ENCODE measurements around the gene SLC66A2.
"Not testable (repeated sequence)": the region's sequence is repeated elsewhere in the genome, so short reads cannot be mapped to it uniquely, and the experiment has no call there.

The SLC66A2 gene

GRCh38 chr18:79951545-79952455 is at the start of gene SLC66A2:
TSS of gene SLC66A2 (minus strand) at chr18:79951653. CDS start at chr18:79950926, 727 bp downstream.
- peak; percentile 96 for DNase-seq

- DNase-seq = no peak
Observed at GRCh38 chr18:80000877-80001276, 49.4 kb upstream of the SLC66A2 start.

- not testable (repeated sequence) for DNase-seq
Observed at GRCh38 chr18:79999701-80000100, 48.2 kb upstream of the SLC66A2 start.

GRCh38 chr18:79991494-79991893 is 40.0 kb upstream of the SLC66A2 start:
- DNase-seq = no peak

GRCh38 chr18:79989195-79989497 is 37.7 kb upstream of the SLC66A2 start:
- peak; percentile 21 for DNase-seq

GRCh38 chr18:79988451-79989194 is 37.2 kb upstream of the SLC66A2 start, which contains the start of gene TXNL4A:
TSS of gene TXNL4A (minus strand) at chr18:79988563. CDS start at chr18:79988392, 171 bp downstream.
- peak; percentile 90 for DNase-seq

GRCh38 chr18:79988071-79988450 is 36.6 kb upstream of the SLC66A2 start:
- DNase-seq = peak; percentile 74

- DNase-seq = no peak
Observed at GRCh38 chr18:79987566-79987965, 36.1 kb upstream of the SLC66A2 start.

GRCh38 chr18:79986726-79987125 is 35.3 kb upstream of the SLC66A2 start:
- no peak for DNase-seq

- DNase-seq = no peak
Observed at GRCh38 chr18:79985172-79985571, 33.7 kb upstream of the SLC66A2 start.

- DNase-seq = no peak
Observed at GRCh38 chr18:79983793-79984192, 32.3 kb upstream of the SLC66A2 start.

- no peak for DNase-seq
Observed at GRCh38 chr18:79983253-79983652, 31.8 kb upstream of the SLC66A2 start.

- peak; percentile 44 for DNase-seq
Observed at GRCh38 chr18:79982736-79983135, 31.3 kb upstream of the SLC66A2 start.

GRCh38 chr18:79980585-79980984 is 29.1 kb upstream of the SLC66A2 start:
- no peak for DNase-seq

- no peak for DNase-seq
Observed at GRCh38 chr18:79979843-79980242, 28.4 kb upstream of the SLC66A2 start.

GRCh38 chr18:79975985-79976680 is 24.7 kb upstream of the SLC66A2 start:
- DNase-seq = no peak

- DNase-seq = no peak
Observed at GRCh38 chr18:79975043-79975442, 23.6 kb upstream of the SLC66A2 start.

GRCh38 chr18:79974025-79974654 is 22.7 kb upstream of the SLC66A2 start:
- no peak for DNase-seq

- no peak for DNase-seq
Observed at GRCh38 chr18:79973517-79973916, 22.1 kb upstream of the SLC66A2 start.

- DNase-seq = no peak
Observed at GRCh38 chr18:79972720-79973119, 21.3 kb upstream of the SLC66A2 start.

GRCh38 chr18:79971986-79972385 is 20.5 kb upstream of the SLC66A2 start:
- DNase-seq = no peak

- no peak for DNase-seq
Observed at GRCh38 chr18:79971211-79971952, 19.9 kb upstream of the SLC66A2 start.

Data from stimulated activated CD4-positive, alpha-beta T cell treated with anti-CD3 and anti-CD28 coated beads, Interleukin-15, amount 100 ng/mL, for 24 hours (primary cell).